Measurements from ENCODE around the gene RNU6-9. TPM values are rescaled to one million over a fixed set of nuclear protein-coding genes. Genes with fewer than 3 reads are reported as not detected.
A peak's percentile ranks its signal among the peaks of the same experiment; 100 is the strongest.

The RNU6-9 gene
- total RNA-seq, 4 donors from 2014 or later, result not detected

DNA sequence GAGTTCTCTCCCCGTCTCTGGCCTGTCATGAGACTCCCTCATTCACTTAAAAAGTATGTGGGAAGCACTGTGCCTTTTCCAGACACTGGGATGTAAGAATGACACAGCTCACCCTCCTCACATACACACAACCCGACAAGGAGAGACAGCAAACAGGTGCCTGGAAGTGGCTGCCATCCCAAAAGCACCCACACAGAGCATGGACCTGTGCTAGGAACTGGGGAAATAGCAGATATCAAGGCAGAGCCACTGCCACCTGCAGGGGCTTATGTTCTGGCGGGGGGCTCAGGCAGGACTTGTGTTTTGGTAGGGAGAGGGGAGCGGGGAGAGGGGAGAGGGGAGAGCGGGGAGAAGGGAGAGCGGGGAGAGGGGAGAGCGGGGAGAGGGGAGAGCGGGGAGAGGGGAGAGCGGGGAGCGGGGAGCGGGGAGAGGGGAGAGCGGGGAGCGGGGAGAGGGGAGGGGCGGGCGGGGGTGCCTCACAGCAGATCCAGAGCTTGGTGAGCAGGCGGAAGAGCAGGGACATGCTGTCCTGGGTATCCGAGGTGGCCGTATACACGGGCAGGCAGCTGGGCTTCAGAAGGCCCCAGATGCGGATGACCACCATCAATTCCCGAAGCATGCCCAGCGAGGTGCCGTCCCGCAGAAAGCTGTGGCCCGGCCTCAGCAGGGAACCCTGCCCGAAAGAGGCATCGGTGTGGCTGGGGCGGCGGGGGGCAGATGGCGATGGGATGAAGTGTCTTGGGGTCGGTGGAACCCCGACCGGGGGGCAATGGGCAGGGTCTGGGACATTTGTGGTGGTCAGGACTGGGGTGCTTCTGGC, 21.6 kb upstream of the RNU6-9 start:
- no peaks in the 10 kb centered on the region for H3K27me3 ChIP-seq
- WGBS, 2 donors (ENCODE audit: low coverage in 1 of 2), result no CpG with 5 or more reads among the region's 33 CpGs
- H3K36me3 ChIP-seq, result peaks cover 0 to 86% of the 10 kb centered on the region in 2 donors
- no peak overlapping the region for H3K4me3 ChIP-seq
- TF ChIP-seq POLR2A (IDR thresholded peaks at IDR 0.05) (no peak), POLR2AphosphoS5 (IDR thresholded peaks at IDR 0.05) (no peak), EP300 (IDR thresholded peaks at IDR 0.05) (no peak)
- TF ChIP-seq, protein P1, sequence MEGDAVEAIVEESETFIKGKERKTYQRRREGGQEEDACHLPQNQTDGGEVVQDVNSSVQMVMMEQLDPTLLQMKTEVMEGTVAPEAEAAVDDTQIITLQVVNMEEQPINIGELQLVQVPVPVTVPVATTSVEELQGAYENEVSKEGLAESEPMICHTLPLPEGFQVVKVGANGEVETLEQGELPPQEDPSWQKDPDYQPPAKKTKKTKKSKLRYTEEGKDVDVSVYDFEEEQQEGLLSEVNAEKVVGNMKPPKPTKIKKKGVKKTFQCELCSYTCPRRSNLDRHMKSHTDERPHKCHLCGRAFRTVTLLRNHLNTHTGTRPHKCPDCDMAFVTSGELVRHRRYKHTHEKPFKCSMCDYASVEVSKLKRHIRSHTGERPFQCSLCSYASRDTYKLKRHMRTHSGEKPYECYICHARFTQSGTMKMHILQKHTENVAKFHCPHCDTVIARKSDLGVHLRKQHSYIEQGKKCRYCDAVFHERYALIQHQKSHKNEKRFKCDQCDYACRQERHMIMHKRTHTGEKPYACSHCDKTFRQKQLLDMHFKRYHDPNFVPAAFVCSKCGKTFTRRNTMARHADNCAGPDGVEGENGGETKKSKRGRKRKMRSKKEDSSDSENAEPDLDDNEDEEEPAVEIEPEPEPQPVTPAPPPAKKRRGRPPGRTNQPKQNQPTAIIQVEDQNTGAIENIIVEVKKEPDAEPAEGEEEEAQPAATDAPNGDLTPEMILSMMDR (IDR thresholded peaks at IDR 0.05), result no peak
- peaks cover 0 to 42% (median 6%) of the 10 kb centered on the region in 3 donors for H3K4me1 ChIP-seq
- peak overlapping the region in 3 of 4 donors; percentile 48 to 84 (median 70) for H3K27ac ChIP-seq
- ATAC-seq, result no peak
- H3K9me3 ChIP-seq, result no peaks in the 10 kb centered on the region

DNA sequence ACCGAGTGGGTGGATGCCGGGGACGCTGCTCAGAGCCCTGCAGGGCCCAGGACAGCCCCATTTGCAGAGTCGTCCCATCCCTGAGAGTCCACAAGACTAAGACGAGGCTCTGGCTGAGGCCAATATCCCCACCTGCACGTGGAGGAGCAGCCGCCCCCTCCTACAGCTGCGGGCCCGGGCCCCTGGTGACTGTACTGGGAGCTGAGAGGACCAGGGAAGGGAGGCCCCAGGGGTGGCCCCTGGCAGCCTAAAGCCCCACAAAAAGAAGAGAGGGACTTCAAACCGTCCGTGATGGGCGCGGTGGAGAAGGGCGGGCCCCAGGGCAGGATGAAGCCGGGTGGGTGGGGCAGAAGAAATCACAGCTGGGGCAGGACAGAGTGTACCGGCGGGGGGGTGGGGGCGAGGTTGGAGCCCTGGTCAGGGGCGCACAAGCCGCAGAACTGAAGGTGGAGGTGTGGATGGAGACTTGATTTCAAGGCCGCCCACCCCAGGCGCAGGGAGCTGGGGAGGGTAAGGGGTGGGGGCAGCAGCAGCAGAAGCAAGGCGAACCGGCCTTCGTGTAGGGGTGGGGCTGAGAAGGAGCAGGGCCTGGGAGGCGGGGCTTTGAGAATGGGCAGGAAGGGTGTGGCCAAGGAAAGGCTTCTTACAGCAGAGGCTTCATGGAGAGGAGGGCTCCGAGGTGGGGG, 20.9 kb upstream of the RNU6-9 start:
- Histone ChIP-seq H3K4me3 (no peak overlapping the region), H3K27me3 (no peaks in the 10 kb centered on the region), H3K4me1 (peaks cover 0 to 42% (median 6%) of the 10 kb centered on the region in 3 donors), H3K36me3 (peaks cover 0 to 91% of the 10 kb centered on the region in 2 donors), H3K9me3 (no peaks in the 10 kb centered on the region), H3K27ac (peak overlapping the region in 3 of 4 donors; percentile 48 to 70 (median 56))
- no peak for ATAC-seq
- WGBS, 2 donors (ENCODE audit: low coverage in 1 of 2), result 40% methylated on average over 1 of the region's 27 CpGs; no CpG with 5 or more reads in 1 of the 2 donors
- no peak for TF ChIP-seq POLR2AphosphoS5 (IDR thresholded peaks at IDR 0.05)
- TF ChIP-seq, protein P1 (IDR thresholded peaks at IDR 0.05), result no peak
- no peak for TF ChIP-seq POLR2A (IDR thresholded peaks at IDR 0.05)
- no peak for TF ChIP-seq EP300 (IDR thresholded peaks at IDR 0.05)

DNA sequence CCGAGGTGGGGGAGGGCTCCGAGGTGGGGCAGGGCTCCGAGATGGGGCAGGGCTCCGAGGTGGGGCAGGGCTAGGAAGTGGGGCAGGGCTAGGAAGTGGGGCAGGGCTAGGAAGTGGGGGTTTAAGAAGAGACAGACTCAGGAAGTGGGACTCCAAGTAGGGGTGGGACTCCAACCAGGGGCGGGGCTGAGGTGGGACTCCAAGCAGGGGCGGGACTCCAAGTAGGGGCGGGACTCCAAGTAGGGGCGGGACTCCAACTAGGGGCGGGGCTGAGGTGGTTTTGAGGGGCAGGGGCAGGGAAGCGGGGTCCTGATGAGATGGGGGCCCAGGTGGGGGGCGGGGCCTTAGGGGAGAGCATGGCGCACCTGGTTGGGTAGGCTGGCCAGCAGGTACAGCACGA, 20.2 kb upstream of the RNU6-9 start:
- 80% methylated on average over 2 of the region's 13 CpGs; no CpG with 5 or more reads in 1 of the 2 donors for WGBS, 2 donors (ENCODE audit: low coverage in 1 of 2)
- no peak overlapping the region for H3K27ac ChIP-seq
- H3K9me3 ChIP-seq, result no peaks in the 10 kb centered on the region
- no peaks in the 10 kb centered on the region for H3K27me3 ChIP-seq
- no peak for ATAC-seq
- no peak overlapping the region for H3K4me3 ChIP-seq
- H3K4me1 ChIP-seq, result peaks cover 0 to 40% (median 6%) of the 10 kb centered on the region in 3 donors
- peaks cover 0 to 87% of the 10 kb centered on the region in 2 donors for H3K36me3 ChIP-seq
- no peak for TF ChIP-seq EP300 (IDR thresholded peaks at IDR 0.05)
- no peak for TF ChIP-seq POLR2A (IDR thresholded peaks at IDR 0.05)
- no peak for TF ChIP-seq POLR2AphosphoS5 (IDR thresholded peaks at IDR 0.05)
- TF ChIP-seq, protein P1 (IDR thresholded peaks at IDR 0.05), result no peak

GRCh38 chr19:873561-874041, 19.7 kb upstream of the RNU6-9 start:
- ATAC-seq, result no peak
- Histone ChIP-seq H3K36me3 (peaks cover 0 to 87% of the 10 kb centered on the region in 2 donors), H3K27ac (no peak overlapping the region), H3K9me3 (no peaks in the 10 kb centered on the region), H3K4me3 (no peak overlapping the region), H3K27me3 (no peaks in the 10 kb centered on the region), H3K4me1 (peaks cover 0 to 35% (median 6%) of the 10 kb centered on the region in 3 donors)
- WGBS, 2 donors (ENCODE audit: low coverage in 1 of 2), result 80% methylated on average over 1 of the region's 22 CpGs; no CpG with 5 or more reads in 1 of the 2 donors
- TF ChIP-seq EP300 (IDR thresholded peaks at IDR 0.05), result no peak
- TF ChIP-seq POLR2AphosphoS5 (IDR thresholded peaks at IDR 0.05), result no peak
- TF ChIP-seq, protein P1 (IDR thresholded peaks at IDR 0.05), result no peak
- TF ChIP-seq POLR2A (IDR thresholded peaks at IDR 0.05), result no peak

All from gastroesophageal sphincter (tissue), 4 donors.